GM18520 (cell line): ENCODE measurements around the gene HIGD2B.
"Not testable (repeated sequence)": the region's sequence is repeated elsewhere in the genome, so short reads cannot be mapped to it uniquely, and the experiment has no call there.

Experiments used
- ATAC-seq: cut with Tn5 transposase; IDR thresholded peaks from one replicate; pipeline ENCODE4 v1.9.1; 2021; ENCODE audit not compliant: unreplicated experiment

Gene HIGD2B

GRCh38 chr15:72685925-72686794 is at the start of gene HIGD2B, which contains the start of gene BBS4:
Gene HIGD2B (minus strand): TSS chr15:72686182. CDS start chr15:72676374, 9,808 bp downstream.
Gene BBS4 (plus strand): TSS chr15:72686207. CDS start chr15:72686228, 21 bp downstream.
- peak; percentile 81 for ATAC-seq

- no peak for ATAC-seq
Observed at GRCh38 chr15:72735111-72735510, 49.1 kb upstream of the HIGD2B start.

- no peak for ATAC-seq
Observed at GRCh38 chr15:72733941-72734738, 48.2 kb upstream of the HIGD2B start.

- no peak for ATAC-seq
Observed at GRCh38 chr15:72732516-72732915, 46.5 kb upstream of the HIGD2B start.

- ATAC-seq, result no peak
Observed at GRCh38 chr15:72732086-72732485, 46.1 kb upstream of the HIGD2B start.

GRCh38 chr15:72728821-72729220 is 42.8 kb upstream of the HIGD2B start:
- no peak for ATAC-seq

GRCh38 chr15:72728249-72728648 is 42.3 kb upstream of the HIGD2B start:
- not testable (repeated sequence) for ATAC-seq

GRCh38 chr15:72727154-72727553 is 41.2 kb upstream of the HIGD2B start:
- ATAC-seq, result no peak

GRCh38 chr15:72725851-72726250 is 39.9 kb upstream of the HIGD2B start:
- not testable (repeated sequence) for ATAC-seq

GRCh38 chr15:72725446-72725845 is 39.5 kb upstream of the HIGD2B start:
- no peak for ATAC-seq

- ATAC-seq, result no peak
Observed at GRCh38 chr15:72724028-72724427, 38.0 kb upstream of the HIGD2B start.

- ATAC-seq, result no peak
Observed at GRCh38 chr15:72722071-72722696, 36.2 kb upstream of the HIGD2B start.

- ATAC-seq, result not testable (repeated sequence)
Observed at GRCh38 chr15:72708551-72709303, 22.7 kb upstream of the HIGD2B start.

- ATAC-seq, result no peak
Observed at GRCh38 chr15:72706266-72706665, 20.3 kb upstream of the HIGD2B start.

GRCh38 chr15:72700076-72700475 is 14.1 kb upstream of the HIGD2B start:
- no peak for ATAC-seq

GRCh38 chr15:72698938-72699337 is 13.0 kb upstream of the HIGD2B start:
- ATAC-seq, result no peak

- ATAC-seq, result no peak
Observed at GRCh38 chr15:72690938-72691337, 5.0 kb upstream of the HIGD2B start.

GRCh38 chr15:72688697-72689096 is 2.7 kb upstream of the HIGD2B start:
- ATAC-seq, result no peak

GRCh38 chr15:72685301-72685924 is 569 bp downstream of the HIGD2B start:
- no peak for ATAC-seq

- ATAC-seq, result no peak
Observed at GRCh38 chr15:72682772-72683171, 3.2 kb downstream of the HIGD2B start.
